IMR-90 (cell line): ENCODE measurements around the gene STXBP4. TPM values are rescaled to one million over a fixed set of nuclear protein-coding genes. Genes with fewer than 3 reads are reported as not detected.

Experiments used
- ATAC-seq: fragments of 200-7000 bp; cut with Tn5 transposase; 2 replicates; pipeline ENCODE4 v1.9.1; 2020; ENCODE audit warnings: low read depth, mild to moderate bottlenecking, moderate library complexity
- BruUV-seq: library from RNA; stranded (reverse); fragments of 400-500 nt; replicated peaks from 2 replicates; lab custom pipeline; 2021; lab: Mats Ljungman, UMichigan
- CTCF ChIA-PET: fragments of 300-600 bp; formaldehyde crosslinking; extraction: SDS; loops from one replicate; lab custom pipeline; 2021; ENCODE audit warnings: antibody characterized with exemption; lab: Yijun Ruan, JAX
- POLR2A ChIA-PET: fragments of 300-600 bp; sonication (Branson Sonifier 250); formaldehyde crosslinking; loops from one replicate; lab custom pipeline; 2022; ENCODE audit warnings: antibody characterized with exemption; ENCODE audit not compliant: unreplicated experiment; lab: Charles Lee
- DNase-seq: peaks from one replicate; pipeline ENCODE4 v3.0.0; 2013
- H2AFZ ChIP-seq: replicated peaks from 2 replicates; pipeline ENCODE3; 2013; ENCODE audit warnings: low read length, mild to moderate bottlenecking; ENCODE audit not compliant: poor library complexity
- H2AK5ac ChIP-seq: 2 replicates; pipeline ENCODE4 v1.6.1; 2013; ENCODE audit warnings: low read depth, low read length, inconsistent platforms
- H2AK9ac ChIP-seq: replicated peaks from 2 replicates; pipeline ENCODE3; 2013; ENCODE audit warnings: mild to moderate bottlenecking, low read depth, low read length, moderate library complexity; ENCODE audit not compliant: poor library complexity
- H2BK120ac ChIP-seq: 2 replicates; pipeline ENCODE4 v1.6.1; 2013; ENCODE audit warnings: low read depth, low read length, inconsistent platforms
- H2BK15ac ChIP-seq: 3 replicates; pipeline ENCODE4 v1.6.1; 2013; ENCODE audit warnings: low read depth, low read length, inconsistent platforms
- H2BK20ac ChIP-seq: 2 replicates; pipeline ENCODE4 v1.6.1; 2013; ENCODE audit warnings: low read depth, mild to moderate bottlenecking, inconsistent platforms, low read length, moderate library complexity
- H2BK5ac ChIP-seq: 2 replicates; pipeline ENCODE4 v1.6.1; 2013; ENCODE audit warnings: mild to moderate bottlenecking, low read depth, low read length, inconsistent platforms; ENCODE audit not compliant: poor library complexity, severe bottlenecking
- H3K14ac ChIP-seq: replicated peaks from 2 replicates; pipeline ENCODE4 v1.6.1; 2013; ENCODE audit warnings: low read depth, low read length, inconsistent platforms
- H3K18ac ChIP-seq: 2 replicates; pipeline ENCODE4 v1.6.1; 2013; ENCODE audit warnings: low read depth, low read length, control low read depth
- H3K23ac ChIP-seq: 2 replicates; pipeline ENCODE4 v1.6.1; 2013; ENCODE audit warnings: low read depth, low read length, inconsistent platforms
- H3K27ac ChIP-seq: 2 replicates; pipeline ENCODE4 v1.5.1; 2013; ENCODE audit warnings: mild to moderate bottlenecking, control low read depth, low read length; ENCODE audit not compliant: insufficient read depth
- H3K27me3 ChIP-seq: 2 replicates; pipeline ENCODE4 v1.6.1; 2013; ENCODE audit warnings: low read length; ENCODE audit not compliant: control insufficient read depth, insufficient read depth
- H3K36me3 ChIP-seq: 2 replicates; pipeline ENCODE4 v1.6.1; 2013; ENCODE audit warnings: low read length, mixed read lengths; ENCODE audit not compliant: control insufficient read depth, insufficient read depth
- H3K4ac ChIP-seq: 2 replicates; pipeline ENCODE4 v1.6.1; 2013; ENCODE audit warnings: low read depth, low read length, inconsistent platforms
- H3K4me1 ChIP-seq: 2 replicates; pipeline ENCODE4 v1.6.1; 2013; ENCODE audit warnings: low read length, mixed read lengths; ENCODE audit not compliant: control insufficient read depth, insufficient read depth
- H3K4me2 ChIP-seq: 2 replicates; pipeline ENCODE4 v1.6.1; 2013; ENCODE audit warnings: low read depth, mild to moderate bottlenecking, control low read depth, low read length, moderate library complexity
- H3K4me3 ChIP-seq: 2 replicates; pipeline ENCODE4 v1.5.1; 2013; ENCODE audit warnings: low read depth, mild to moderate bottlenecking, control low read depth, low read length, moderate library complexity; ENCODE audit not compliant: insufficient read depth
- H3K56ac ChIP-seq: 2 replicates; pipeline ENCODE4 v1.6.1; 2013; ENCODE audit warnings: low read length, inconsistent platforms; ENCODE audit not compliant: insufficient read depth; ENCODE audit errors: extremely low read depth
- H3K79me1 ChIP-seq, 2 experiments: 2 replicates each; pipeline ENCODE4 v1.6.1; 2013; ENCODE audit warnings: low read length in 2 of 2, inconsistent platforms in 1 of 2, low read depth in 1 of 2
- H3K9ac ChIP-seq: 2 replicates; pipeline ENCODE4 v1.6.1; 2013; ENCODE audit warnings: low read depth, low read length, control low read depth
- H3K9me1 ChIP-seq: 2 replicates; pipeline ENCODE4 v1.6.1; 2013; ENCODE audit warnings: low read length, inconsistent platforms; ENCODE audit not compliant: insufficient read depth
- H3K9me3 ChIP-seq: 2 replicates; pipeline ENCODE4 v1.6.1; 2013; ENCODE audit warnings: low read length; ENCODE audit not compliant: control insufficient read depth, insufficient read depth
- H4K20me1 ChIP-seq: 2 replicates; pipeline ENCODE4 v1.6.1; 2013; ENCODE audit warnings: low read length, inconsistent platforms; ENCODE audit not compliant: insufficient read depth
- H4K5ac ChIP-seq: 2 replicates; pipeline ENCODE4 v1.6.1; 2013; ENCODE audit warnings: mild to moderate bottlenecking, low read depth, low read length, control low read depth
- H4K8ac ChIP-seq, 2 experiments: 2 replicates each; pipeline ENCODE4 v1.6.1; 2013; ENCODE audit warnings: low read depth in 2 of 2, low read length in 2 of 2, control low read depth in 1 of 2, inconsistent platforms in 1 of 2
- H4K91ac ChIP-seq: 2 replicates; pipeline ENCODE4 v1.6.1; 2013; ENCODE audit warnings: low read depth, low read length, inconsistent platforms; ENCODE audit not compliant: insufficient read depth
- BHLHE40 ChIP-seq: fragments of 150-350 bp; IDR thresholded peaks from 2 replicates; pipeline ENCODE4 v1.6.1; 2016; ENCODE audit warnings: mild to moderate bottlenecking, low read depth, low read length
- CEBPB ChIP-seq: IDR thresholded peaks from 2 replicates; pipeline ENCODE4 v1.6.1; 2012; ENCODE audit warnings: low read depth, low read length, improper control_type of control experiment
- CHD1 ChIP-seq: IDR thresholded peaks from 2 replicates; pipeline ENCODE4 v1.6.1; 2012; ENCODE audit warnings: low read depth, low read length, improper control_type of control experiment
- FOS ChIP-seq: fragments of 150-350 bp; IDR thresholded peaks from 2 replicates; pipeline ENCODE4 v1.6.1; 2016; ENCODE audit warnings: low read depth, low read length
- MAFK ChIP-seq: IDR thresholded peaks from 2 replicates; pipeline ENCODE4 v1.6.1; 2012; ENCODE audit warnings: low read depth, low read length, improper control_type of control experiment
- MAZ ChIP-seq: IDR thresholded peaks from 2 replicates; pipeline ENCODE4 v1.6.1; 2012; ENCODE audit warnings: low read depth, mild to moderate bottlenecking, low read length, improper control_type of control experiment, moderate library complexity, borderline replicate concordance
- MXI1 ChIP-seq: IDR thresholded peaks from 2 replicates; pipeline ENCODE4 v1.6.1; 2012; ENCODE audit warnings: low read depth, mild to moderate bottlenecking, low read length, moderate library complexity, borderline replicate concordance
- NFE2L2 ChIP-seq: fragments of 150-350 bp; IDR thresholded peaks from 2 replicates; pipeline ENCODE4 v1.6.1; 2016; ENCODE audit warnings: low read depth, mild to moderate bottlenecking, low read length
- POLR2A ChIP-seq: IDR thresholded peaks from 2 replicates; pipeline ENCODE4 v1.6.1; 2012; ENCODE audit warnings: mild to moderate bottlenecking, low read depth, low read length
- RAD21 ChIP-seq: IDR thresholded peaks from 2 replicates; pipeline ENCODE4 v1.6.1; 2012; ENCODE audit warnings: low read length, improper control_type of control experiment
- RCOR1 ChIP-seq: IDR thresholded peaks from 2 replicates; pipeline ENCODE4 v1.6.1; 2012; ENCODE audit warnings: mild to moderate bottlenecking, low read length, improper control_type of control experiment; ENCODE audit not compliant: insufficient replicate concordance
- RFX5 ChIP-seq: IDR thresholded peaks from 2 replicates; pipeline ENCODE4 v1.8.0; 2012; ENCODE audit warnings: low read depth, mild to moderate bottlenecking, low read length, moderate library complexity
- SMC3 ChIP-seq: fragments of 150-350 bp; IDR thresholded peaks from 2 replicates; pipeline ENCODE4 v1.6.1; 2016; ENCODE audit warnings: low read depth, mild to moderate bottlenecking, antibody characterized with exemption, low read length, moderate library complexity
- WGBS, 2 experiments: methylation state at CpG; one replicate each; pipeline versions ENCODE4 v1.1.5 to v1.1.7; 2013; ENCODE audit warnings: missing lambda C conversion rate in 2 of 2; ENCODE audit not compliant: insufficient read length in 1 of 2; ENCODE audit errors: extremely low coverage in 2 of 2; 5-methylcytosine and 5-hydroxymethylcytosine counted together
- dilution Hi-C: fragments of 300-500 bp; cut with HindIII; formaldehyde crosslinking; loops from one replicate; pipeline ENCODE4 v1.14.3; 2018; ENCODE audit warnings: low sequenced_read_pairs; ENCODE audit not compliant: unreplicated experiment
- in situ Hi-C: fragments of 300-500 bp; cut with MboI; formaldehyde crosslinking; loops from 3 replicates; pipeline ENCODE4 v1.14.3; 2019; ENCODE audit warnings: low sequenced_read_pairs, inconsistent platforms, mixed read lengths
- intact Hi-C: fragments of 100-400 bp; cut with micrococcal nuclease; formaldehyde crosslinking; loops from 2 replicates; pipeline ENCODE4 v1.10.0; 2022
- polyA plus RNA-seq, 3 experiments: library from polyadenylated mRNA; depleted of rRNA; stranded (reverse); fragments of >200 nt; gene quantifications; 2 replicates each; pipeline ENCODE4 v1.2.3, GENCODE V29; 2012; ENCODE audit warnings: low replicate concordance in 1 of 3
- total RNA-seq: library from RNA; depleted of rRNA; stranded (reverse); fragments of >200 nt; gene quantifications from 2 replicates; pipeline ENCODE4 v1.2.3, GENCODE V29; 2012
- TF ChIP-seq, protein P1 (sequence below): conservative IDR thresholded peaks from 2 replicates; pipeline ENCODE4 v1.5.1; 2012; ENCODE audit warnings: mild to moderate bottlenecking, low read depth, low read length, improper control_type of control experiment
- TF ChIP-seq, protein P2 (sequence below): fragments of 150-350 bp; IDR thresholded peaks from 2 replicates; pipeline ENCODE4 v1.6.1; 2016; ENCODE audit warnings: low read depth, mild to moderate bottlenecking, low read length, moderate library complexity, borderline replicate concordance
- TF ChIP-seq, protein P3 (sequence below): fragments of 150-350 bp; IDR thresholded peaks from 2 replicates; pipeline ENCODE4 v1.6.1; 2017; ENCODE audit warnings: mild to moderate bottlenecking, antibody characterized with exemption, low read length, low read depth

STXBP4 gene
- total and polyA plus RNA-seq, 2 of the 4 experiments (the other 2 are of a cell fraction) = 4.1 to 20.4 TPM

DNA sequence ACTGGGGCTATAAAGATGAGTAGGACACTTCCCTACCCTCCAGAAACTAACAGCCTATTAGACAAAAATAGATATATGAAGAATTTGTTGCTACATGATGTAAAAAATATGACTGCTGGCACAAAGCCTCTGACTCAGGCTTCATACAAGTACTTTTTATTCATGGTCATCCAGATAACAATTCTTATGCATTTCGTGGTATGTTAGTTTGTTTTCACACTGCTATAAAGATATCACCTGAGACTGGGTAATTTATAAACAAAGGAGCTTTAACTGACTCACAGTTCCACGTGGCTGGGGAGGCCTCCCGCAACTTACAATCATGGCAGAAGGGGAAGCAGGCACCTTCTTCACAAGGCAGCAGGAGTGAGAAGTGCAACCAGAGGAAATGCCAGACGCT lies 183.7 kb downstream of the STXBP4 start:
- H3K9me3 ChIP-seq = no peaks in the 10 kb centered on the region
- H2AFZ ChIP-seq = no peak overlapping the region
- no peaks in the 10 kb centered on the region; the same call in 1 of the 2 replicates for H3K9me1 ChIP-seq
- H3K36me3 ChIP-seq = no peaks in the 10 kb centered on the region
- H2BK20ac ChIP-seq = no peak overlapping the region
- DNase-seq (peak; percentile 61), ATAC-seq (no peak)
- no peak overlapping the region for H2AK5ac ChIP-seq
- no peak overlapping the region for H2BK5ac ChIP-seq
- no peaks in the 10 kb centered on the region for H3K27me3 ChIP-seq
- peak overlapping the region; percentile 26; the same call in 1 of the 2 replicates for H3K4ac ChIP-seq
- H3K79me1 ChIP-seq = no peaks in the 10 kb centered on the region
- no CpG with 5 or more reads among the region's 4 CpGs for WGBS, 2 experiments
- no peaks in the 10 kb centered on the region for H3K4me1 ChIP-seq
- H3K9ac ChIP-seq = no peak overlapping the region
- no peaks in the 10 kb centered on the region for H4K20me1 ChIP-seq
- no peak overlapping the region for H2AK9ac ChIP-seq
- no TSS peak for BruUV-seq
- no peak overlapping the region for H4K8ac ChIP-seq
- no peak overlapping the region for H2BK120ac ChIP-seq
- H2BK15ac ChIP-seq = no peak overlapping the region
- H3K4me3 ChIP-seq = no peak overlapping the region
- CTCF ChIA-PET = no interaction called here
- in situ Hi-C loops (no loop called here), dilution Hi-C loops (no loop called here), intact Hi-C loops (no loop called here)
- no peak for TF ChIP-seq MAZ
- no peak for TF ChIP-seq POLR2A
- TF ChIP-seq RAD21 = no peak
- no peak for TF ChIP-seq MXI1
- TF ChIP-seq, protein P1, sequence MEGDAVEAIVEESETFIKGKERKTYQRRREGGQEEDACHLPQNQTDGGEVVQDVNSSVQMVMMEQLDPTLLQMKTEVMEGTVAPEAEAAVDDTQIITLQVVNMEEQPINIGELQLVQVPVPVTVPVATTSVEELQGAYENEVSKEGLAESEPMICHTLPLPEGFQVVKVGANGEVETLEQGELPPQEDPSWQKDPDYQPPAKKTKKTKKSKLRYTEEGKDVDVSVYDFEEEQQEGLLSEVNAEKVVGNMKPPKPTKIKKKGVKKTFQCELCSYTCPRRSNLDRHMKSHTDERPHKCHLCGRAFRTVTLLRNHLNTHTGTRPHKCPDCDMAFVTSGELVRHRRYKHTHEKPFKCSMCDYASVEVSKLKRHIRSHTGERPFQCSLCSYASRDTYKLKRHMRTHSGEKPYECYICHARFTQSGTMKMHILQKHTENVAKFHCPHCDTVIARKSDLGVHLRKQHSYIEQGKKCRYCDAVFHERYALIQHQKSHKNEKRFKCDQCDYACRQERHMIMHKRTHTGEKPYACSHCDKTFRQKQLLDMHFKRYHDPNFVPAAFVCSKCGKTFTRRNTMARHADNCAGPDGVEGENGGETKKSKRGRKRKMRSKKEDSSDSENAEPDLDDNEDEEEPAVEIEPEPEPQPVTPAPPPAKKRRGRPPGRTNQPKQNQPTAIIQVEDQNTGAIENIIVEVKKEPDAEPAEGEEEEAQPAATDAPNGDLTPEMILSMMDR = no peak
- no peak for TF ChIP-seq BHLHE40
- TF ChIP-seq, protein P2, sequence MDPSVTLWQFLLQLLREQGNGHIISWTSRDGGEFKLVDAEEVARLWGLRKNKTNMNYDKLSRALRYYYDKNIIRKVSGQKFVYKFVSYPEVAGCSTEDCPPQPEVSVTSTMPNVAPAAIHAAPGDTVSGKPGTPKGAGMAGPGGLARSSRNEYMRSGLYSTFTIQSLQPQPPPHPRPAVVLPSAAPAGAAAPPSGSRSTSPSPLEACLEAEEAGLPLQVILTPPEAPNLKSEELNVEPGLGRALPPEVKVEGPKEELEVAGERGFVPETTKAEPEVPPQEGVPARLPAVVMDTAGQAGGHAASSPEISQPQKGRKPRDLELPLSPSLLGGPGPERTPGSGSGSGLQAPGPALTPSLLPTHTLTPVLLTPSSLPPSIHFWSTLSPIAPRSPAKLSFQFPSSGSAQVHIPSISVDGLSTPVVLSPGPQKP = no peak
- no peak for TF ChIP-seq RCOR1
- no peak for TF ChIP-seq FOS
- no peak for TF ChIP-seq RFX5
- TF ChIP-seq CHD1 = no peak
- no peak for TF ChIP-seq SMC3
- TF ChIP-seq CEBPB = no peak
- TF ChIP-seq MAFK = no peak
- TF ChIP-seq, protein P3, sequence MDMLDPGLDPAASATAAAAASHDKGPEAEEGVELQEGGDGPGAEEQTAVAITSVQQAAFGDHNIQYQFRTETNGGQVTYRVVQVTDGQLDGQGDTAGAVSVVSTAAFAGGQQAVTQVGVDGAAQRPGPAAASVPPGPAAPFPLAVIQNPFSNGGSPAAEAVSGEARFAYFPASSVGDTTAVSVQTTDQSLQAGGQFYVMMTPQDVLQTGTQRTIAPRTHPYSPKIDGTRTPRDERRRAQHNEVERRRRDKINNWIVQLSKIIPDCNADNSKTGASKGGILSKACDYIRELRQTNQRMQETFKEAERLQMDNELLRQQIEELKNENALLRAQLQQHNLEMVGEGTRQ = no peak
- TF ChIP-seq NFE2L2 = no peak
- H3K14ac ChIP-seq = no peak overlapping the region
- no peak overlapping the region for H3K18ac ChIP-seq
- H3K4me2 ChIP-seq = no peak overlapping the region
- H3K56ac ChIP-seq = no peak overlapping the region
- no peak overlapping the region for H3K27ac ChIP-seq
- H4K5ac ChIP-seq = no peak overlapping the region
- no peak overlapping the region for H4K91ac ChIP-seq
- H3K23ac ChIP-seq = no peak overlapping the region
- POLR2A ChIA-PET = no interaction called here
